Thyroid gland (tissue), 4 donors: ENCODE measurements around the gene ANXA9. TPM values are rescaled to one million over a fixed set of nuclear protein-coding genes. Genes with fewer than 3 reads are reported as not detected.
A peak's percentile ranks its signal among the peaks of the same experiment; 100 is the strongest.

Experiments used
- DNase-seq, 2 donors: peaks; one replicate each; pipeline ENCODE4 v3.0.0-alpha.2; 2019
- H3K27ac ChIP-seq, 3 donors: fragments of 200-600 bp; sonication (generic); 1 replicate in 2 of 3; 2 replicates in 1 of 3; pipeline ENCODE4 v1.5.1; 2016 to 2019; ENCODE audit warnings: mild to moderate bottlenecking in 1 of 3, moderate library complexity in 1 of 3
- H3K27me3 ChIP-seq: fragments of 200-600 bp; sonication (generic); one replicate; pipeline ENCODE4 v1.5.1; 2019
- H3K36me3 ChIP-seq, 2 donors: fragments of 200-600 bp; sonication (generic); one replicate each; pipeline ENCODE4 v1.5.1; 2016 to 2019
- H3K4me1 ChIP-seq, 2 donors: fragments of 200-600 bp; sonication (generic); one replicate each; pipeline ENCODE4 v1.5.1; 2017 to 2019
- H3K4me3 ChIP-seq, 3 donors: fragments of 200-600 bp; sonication (generic); replicated peaks in 1 of 3; 1 replicate in 2 of 3; 2 replicates in 1 of 3; pipeline ENCODE4 v1.5.1; 2016; ENCODE audit warnings: mild to moderate bottlenecking in 1 of 3
- H3K9me3 ChIP-seq: fragments of 200-600 bp; sonication (generic); one replicate; pipeline ENCODE4 v1.5.1; 2017
- CTCF ChIP-seq, 6 experiments: fragments of 200-600 bp in 3 of 6; fragments of 450-650 bp in 3 of 6; sonication (generic) in 3 of 6; IDR thresholded peaks; one replicate each; pipeline ENCODE4 v1.5.1; 2016 to 2019; ENCODE audit warnings: antibody characterized with exemption in 6 of 6, mild to moderate bottlenecking in 2 of 6, inconsistent platforms in 1 of 6, moderate library complexity in 1 of 6
- POLR2A ChIP-seq, 2 donors: fragments of 450-650 bp; IDR thresholded peaks; one replicate each; pipeline ENCODE4 v1.6.1; 2017; ENCODE audit warnings: antibody characterized with exemption in 2 of 2, mild to moderate bottlenecking in 2 of 2, moderate library complexity in 1 of 2
- WGBS, 2 donors: methylation state at CpG; one replicate each; pipeline ENCODE4 v1.1.5; 2017; 5-methylcytosine and 5-hydroxymethylcytosine counted together
- intact Hi-C: fragments of 100-400 bp; cut with DNase I; formaldehyde crosslinking; loops from one replicate; pipeline ENCODE4 v1.15.1; 2023
- total RNA-seq, 4 donors: library from RNA; depleted of rRNA; stranded (reverse); fragments of >200 nt; gene quantifications; one replicate each; pipeline ENCODE4 v1.2.3, GENCODE V29; 2016

Gene ANXA9
- total RNA-seq, 4 donors from 2014 or later = 5.8 to 14.9 (median 10.0) TPM

GRCh38 chr1:150971583-150972416, 10.3 kb upstream of the ANXA9 start:
- Histone ChIP-seq H3K27ac (peak overlapping the region; percentile 89 to 94 (median 92)), H3K36me3 (peaks cover 22% of the 10 kb centered on the region in 2 donors), H3K4me1 (peaks cover 38 to 40% of the 10 kb centered on the region in 2 donors), H3K4me3 (peak overlapping the region in 1 of 3 donors; percentile 83), H3K9me3 (no peaks in the 10 kb centered on the region), H3K27me3 (no peaks in the 10 kb centered on the region)
- 66 to 74% methylated on average over 3 to 6 of the region's 6 CpGs for WGBS, 2 donors
- TF ChIP-seq POLR2A (IDR thresholded peaks at IDR 0.05) = peak in 1 of 2 donors; percentile 24
- TF ChIP-seq CTCF (IDR thresholded peaks at IDR 0.05) = no peak
- peak; percentile 75 to 77 for DNase-seq
- intact Hi-C loops = no loop called here

GRCh38 chr1:150972417-150972940, 9.6 kb upstream of the ANXA9 start:
- Histone ChIP-seq H3K4me1 (peaks cover 40 to 44% of the 10 kb centered on the region in 2 donors), H3K27ac (peak overlapping the region; percentile 89 to 94 (median 92)), H3K36me3 (peaks cover 15 to 16% of the 10 kb centered on the region in 2 donors), H3K9me3 (no peaks in the 10 kb centered on the region), H3K27me3 (no peaks in the 10 kb centered on the region), H3K4me3 (peak overlapping the region in 1 of 3 donors; percentile 83)
- TF ChIP-seq CTCF (IDR thresholded peaks at IDR 0.05) = no peak
- TF ChIP-seq POLR2A (IDR thresholded peaks at IDR 0.05) = no peak
- intact Hi-C loops = no loop called here
- 34 to 53% methylated on average over 4 of the region's 4 CpGs for WGBS, 2 donors
- peak; percentile 64 to 66 for DNase-seq

- H3K27me3 ChIP-seq = no peaks in the 10 kb centered on the region
- H3K4me1 ChIP-seq = peaks cover 40 to 51% of the 10 kb centered on the region in 2 donors
- H3K9me3 ChIP-seq = no peaks in the 10 kb centered on the region
- TF ChIP-seq POLR2A (IDR thresholded peaks at IDR 0.05) (no peak), CTCF (IDR thresholded peaks at IDR 0.05) (no peak)
- peaks cover 6 to 7% of the 10 kb centered on the region in 2 donors for H3K36me3 ChIP-seq
- WGBS, 2 donors = 9 to 21% methylated on average over 8 to 10 of the region's 15 CpGs
- H3K27ac ChIP-seq = peak overlapping the region; percentile 89 to 94 (median 92)
- peak; percentile 28 to 31 for DNase-seq
- peak overlapping the region; percentile 13 to 83 (median 71) for H3K4me3 ChIP-seq
- intact Hi-C loops = no loop called here
Measured at GRCh38 chr1:150973258-150973835, 8.7 kb upstream of the ANXA9 start.

GRCh38 chr1:150973836-150974579, 8.1 kb upstream of the ANXA9 start:
- peaks cover 41 to 55% of the 10 kb centered on the region in 2 donors for H3K4me1 ChIP-seq
- peaks cover 0 to under 1% of the 10 kb centered on the region in 2 donors for H3K36me3 ChIP-seq
- WGBS, 2 donors = 0 to 2% methylated on average over 1 to 13 of the region's 67 CpGs
- intact Hi-C loops = no loop called here
- peak overlapping the region; percentile 13 to 83 (median 71) for H3K4me3 ChIP-seq
- no peaks in the 10 kb centered on the region for H3K27me3 ChIP-seq
- peak overlapping the region; percentile 89 to 94 (median 92) for H3K27ac ChIP-seq
- no peaks in the 10 kb centered on the region for H3K9me3 ChIP-seq
- no peak for TF ChIP-seq CTCF (IDR thresholded peaks at IDR 0.05)
- peak; percentile 54 to 56 for DNase-seq
